ENCODE results near the gene EPM2A. TPM values are rescaled to one million over a fixed set of nuclear protein-coding genes. Genes with fewer than 3 reads are reported as not detected.

EPM2A gene
- total RNA-seq, 1 experiment from 2014 or later: 6.4 TPM

GRCh38 chr6:145630598-145630997, 104.7 kb downstream of the EPM2A start:
- no peaks in the 10 kb centered on the region for H3K9me3 ChIP-seq (ENCODE audit: control insufficient read depth in 1 of 2, insufficient read depth in 1 of 2, low read depth in 1 of 2, low read length in 2 of 2)
- no peaks in the 10 kb centered on the region for H3K79me2 ChIP-seq (ENCODE audit: insufficient read depth, low read length)
- ChIA-PET RAD21 (ENCODE audit: low non-redundant PET in 1 of 2, low total read pairs in 2 of 2, uncharacterized antibody in 2 of 2, unreplicated experiment in 2 of 2) (no interaction called here), POLR2A (no interaction called here), CTCF (no interaction called here)
- ATAC-seq (no peak), DNase-seq (ENCODE audit: low read depth, low spot score) (no peak)
- no peaks in the 10 kb centered on the region for H3K9me2 ChIP-seq (ENCODE audit: insufficient read depth)
- H3K36me3 ChIP-seq (ENCODE audit: control insufficient read depth in 1 of 2, insufficient read depth in 2 of 2, low read length in 2 of 2): no peaks in the 10 kb centered on the region
- no peaks in the 10 kb centered on the region for H4K20me1 ChIP-seq (ENCODE audit: insufficient read depth)
- no peak overlapping the region for H3K9ac ChIP-seq (ENCODE audit: low read length)
- H2AFZ ChIP-seq (ENCODE audit: low read depth, low read length, poor library complexity, severe bottlenecking): no peak overlapping the region
- no peaks in the 10 kb centered on the region for H3K4me1 ChIP-seq (ENCODE audit: control insufficient read depth in 1 of 2, insufficient read depth in 2 of 2, low read length in 2 of 2)
- no peak overlapping the region for H3K27ac ChIP-seq (ENCODE audit: low read depth, low read length)
- H3K4me2 ChIP-seq (ENCODE audit: low read length): no peak overlapping the region
- no peaks in the 10 kb centered on the region for H3K27me3 ChIP-seq (ENCODE audit: insufficient read depth, low read length)
- H3K4me3 ChIP-seq (replicated peaks in 1 of 2; ENCODE audit: low read depth in 1 of 2, low read length in 2 of 2): no peak overlapping the region
- TF ChIP-seq POLR2A (IDR thresholded peaks at IDR 0.05; ENCODE audit: borderline replicate concordance, extremely low read depth, insufficient read depth, insufficient read length): no peak
- TF ChIP-seq YY1 (IDR thresholded peaks at IDR 0.05; ENCODE audit: extremely low read depth, insufficient replicate concordance, low read depth, low read length): no peak
- no peak for TF ChIP-seq MAX (IDR thresholded peaks at IDR 0.05)
- BruUV-seq (replicated peaks): no TSS peak
- intact Hi-C loops (cut with micrococcal nuclease): loop anchor here (5.0 to 10.0 kb wide), 2 partner anchors 606 to 1523 kb away; no protein-coding TSS in a partner anchor

- no peaks in the 10 kb centered on the region for H3K9me2 ChIP-seq (ENCODE audit: insufficient read depth)
- ATAC-seq (no peak), DNase-seq (ENCODE audit: low read depth, low spot score) (no peak)
- ChIA-PET CTCF (no interaction called here), RAD21 (ENCODE audit: low non-redundant PET in 1 of 2, low total read pairs in 2 of 2, uncharacterized antibody in 2 of 2, unreplicated experiment in 2 of 2) (no interaction called here), POLR2A (interaction anchor here (0.5 kb wide), 1 partner anchor 359 kb away, joined by 3 read pairs; no protein-coding TSS in a partner anchor)
- intact Hi-C loops (cut with micrococcal nuclease): no loop called here
- no peaks in the 10 kb centered on the region for H4K20me1 ChIP-seq (ENCODE audit: insufficient read depth)
- no peaks in the 10 kb centered on the region for H3K27me3 ChIP-seq (ENCODE audit: insufficient read depth, low read length)
- H3K9ac ChIP-seq (ENCODE audit: low read length): no peak overlapping the region
- H3K36me3 ChIP-seq (ENCODE audit: control insufficient read depth in 1 of 2, insufficient read depth in 2 of 2, low read length in 2 of 2): no peaks in the 10 kb centered on the region
- no peaks in the 10 kb centered on the region for H3K9me3 ChIP-seq (ENCODE audit: control insufficient read depth in 1 of 2, insufficient read depth in 1 of 2, low read depth in 1 of 2, low read length in 2 of 2)
- H2AFZ ChIP-seq (ENCODE audit: low read depth, low read length, poor library complexity, severe bottlenecking): no peak overlapping the region
- no peaks in the 10 kb centered on the region for H3K79me2 ChIP-seq (ENCODE audit: insufficient read depth, low read length)
- no peaks in the 10 kb centered on the region for H3K4me1 ChIP-seq (ENCODE audit: control insufficient read depth in 1 of 2, insufficient read depth in 2 of 2, low read length in 2 of 2)
- no peak overlapping the region for H3K27ac ChIP-seq (ENCODE audit: low read depth, low read length)
- no TSS peak for BruUV-seq (replicated peaks)
- TF ChIP-seq EZH2phosphoT487 (IDR thresholded peaks at IDR 0.05; ENCODE audit: borderline replicate concordance) (no peak), CEBPB (IDR thresholded peaks at IDR 0.05; ENCODE audit: low read depth) (no peak), YY1 (IDR thresholded peaks at IDR 0.05; ENCODE audit: extremely low read depth, insufficient replicate concordance, low read depth, low read length) (no peak), MAX (IDR thresholded peaks at IDR 0.05) (no peak), POLR2A (IDR thresholded peaks at IDR 0.05; ENCODE audit: borderline replicate concordance, extremely low read depth, insufficient read depth, insufficient read length) (no peak), ELF1 (IDR thresholded peaks at IDR 0.05; ENCODE audit: borderline replicate concordance, low read depth) (no peak), ZNF274 (IDR thresholded peaks at IDR 0.05; ENCODE audit: low read depth, low read length) (no peak), EGR1 (IDR thresholded peaks at IDR 0.05; ENCODE audit: low read depth) (no peak), FOSL1 (IDR thresholded peaks at IDR 0.05; ENCODE audit: low read depth) (no peak), REST (IDR thresholded peaks at IDR 0.05; ENCODE audit: low read depth) (no peak), SIN3A (IDR thresholded peaks at IDR 0.05; ENCODE audit: low read depth) (no peak)
- no peak overlapping the region for H3K4me3 ChIP-seq (replicated peaks in 1 of 2; ENCODE audit: low read depth in 1 of 2, low read length in 2 of 2)
- H3K4me2 ChIP-seq (ENCODE audit: low read length): no peak overlapping the region
Observed at GRCh38 chr6:145629478-145629877, 105.8 kb downstream of the EPM2A start.
